HepG2 (cell line): Measurements from ENCODE around the gene FUZ. TPM values are rescaled to one million over a fixed set of nuclear protein-coding genes. Genes with fewer than 3 reads are reported as not detected.
A peak's percentile ranks its signal among the peaks of the same experiment; 100 is the strongest.

Experiments
- CAMTA2 ChIP-seq: sonication (generic); formaldehyde crosslinking; IDR thresholded peaks from 2 replicates; pipeline ENCODE4 v1.4.0; 2020; ENCODE audit warnings: mild to moderate bottlenecking, missing genetic modification reagents, borderline replicate concordance
- DPF2 ChIP-seq: sonication (generic); formaldehyde crosslinking; IDR thresholded peaks from 2 replicates; pipeline ENCODE4 v1.4.0; 2020; ENCODE audit warnings: mild to moderate bottlenecking, low read depth, missing genetic modification reagents, borderline replicate concordance
- EP300 ChIP-seq, 3 experiments: sonication (generic) in 1 of 3; formaldehyde crosslinking in 1 of 3; IDR thresholded peaks; 2 replicates each; pipeline versions ENCODE4 v1.5.1 to v1.6.1; 2011 to 2020; ENCODE audit warnings: low read depth in 2 of 3, low read length in 2 of 3, borderline replicate concordance in 1 of 3, improper control_type of control experiment in 1 of 3, mild to moderate bottlenecking in 1 of 3, missing genetic modification reagents in 1 of 3, moderate library complexity in 1 of 3
- GPN1 ChIP-seq: sonication (generic); formaldehyde crosslinking; IDR thresholded peaks from 2 replicates; pipeline ENCODE4 v1.5.1; 2020; ENCODE audit warnings: missing genetic modification reagents, borderline replicate concordance
- MAF1 ChIP-seq: sonication (generic); formaldehyde crosslinking; IDR thresholded peaks from 2 replicates; pipeline ENCODE4 v1.5.0; 2020; ENCODE audit warnings: missing genetic modification reagents, borderline replicate concordance
- NR2F6 ChIP-seq, 2 experiments: IDR thresholded peaks; 2 replicates each; pipeline ENCODE4 v1.6.1; 2016; ENCODE audit warnings: antibody characterized with exemption in 1 of 2, mild to moderate bottlenecking in 1 of 2
- SALL2 ChIP-seq: sonication (generic); formaldehyde crosslinking; IDR thresholded peaks from 2 replicates; pipeline ENCODE4 v1.8.1; 2023; ENCODE audit warnings: mild to moderate bottlenecking, missing genetic modification reagents, inconsistent platforms
- SKI ChIP-seq: fragments of 450-650 bp; IDR thresholded peaks from one replicate; pipeline ENCODE4 v1.6.1; 2018; ENCODE audit warnings: mild to moderate bottlenecking; ENCODE audit not compliant: partially characterized antibody
- SMAD9 ChIP-seq: sonication (generic); formaldehyde crosslinking; IDR thresholded peaks from 2 replicates; pipeline ENCODE4 v1.5.1; 2020; ENCODE audit warnings: mild to moderate bottlenecking, missing genetic modification reagents
- SP4 ChIP-seq: sonication (generic); formaldehyde crosslinking; IDR thresholded peaks from 2 replicates; pipeline ENCODE4 v1.8.1; 2023; ENCODE audit warnings: mild to moderate bottlenecking, missing genetic modification reagents
- STAT6 ChIP-seq: sonication (generic); formaldehyde crosslinking; IDR thresholded peaks from 2 replicates; pipeline ENCODE4 v1.4.0; 2020; ENCODE audit warnings: missing genetic modification reagents, mild to moderate bottlenecking, borderline replicate concordance
- ZBTB21 ChIP-seq: sonication (generic); formaldehyde crosslinking; IDR thresholded peaks from 2 replicates; pipeline ENCODE4 v1.4.0; 2020; ENCODE audit warnings: missing genetic modification reagents
- ZFP36L1 ChIP-seq: sonication (generic); formaldehyde crosslinking; IDR thresholded peaks from 2 replicates; pipeline ENCODE4 v1.8.0; 2022; ENCODE audit warnings: mild to moderate bottlenecking, missing genetic modification reagents, moderate library complexity
- ZNF446 ChIP-seq: sonication (generic); formaldehyde crosslinking; IDR thresholded peaks from 2 replicates; pipeline ENCODE4 v1.5.0; 2020; ENCODE audit warnings: mild to moderate bottlenecking, missing genetic modification reagents
- ZNF563 ChIP-seq: sonication (generic); formaldehyde crosslinking; IDR thresholded peaks from 2 replicates; pipeline ENCODE4 v1.8.0; 2022; ENCODE audit warnings: mild to moderate bottlenecking, moderate library complexity, missing genetic modification reagents
- ZNF777 ChIP-seq: sonication (generic); formaldehyde crosslinking; IDR thresholded peaks from 2 replicates; pipeline ENCODE4 v1.4.0; 2020; ENCODE audit warnings: missing genetic modification reagents
- ZNF788 ChIP-seq: sonication (generic); formaldehyde crosslinking; IDR thresholded peaks from 2 replicates; pipeline ENCODE4 v1.5.0; 2020; ENCODE audit warnings: mild to moderate bottlenecking, missing genetic modification reagents, borderline replicate concordance
- ZSCAN31 ChIP-seq: sonication (generic); formaldehyde crosslinking; IDR thresholded peaks from 2 replicates; pipeline ENCODE4 v1.5.0; 2020; ENCODE audit warnings: low read depth, mild to moderate bottlenecking, missing genetic modification reagents
- polyA plus RNA-seq, 8 experiments: library from polyadenylated mRNA; depleted of rRNA in 3 of 8; stranded (reverse) in 7 of 8; unstranded in 1 of 8; fragments of >200 nt; fragmentation: Illumina TruSeq in 4 of 8; extraction: Trizol in 4 of 8; gene quantifications; 2 replicates each; pipeline versions ENCODE4 v1.2.1 to v1.2.3, GENCODE V29; 2011 to 2016; ENCODE audit warnings: low read depth in 4 of 8, missing spikeins in 1 of 8, mixed read lengths in 1 of 8; ENCODE audit not compliant: insufficient read depth in 1 of 8
- total RNA-seq, 5 experiments: library from RNA; depleted of rRNA; stranded (reverse); fragments of >200 nt; fragmentation: Illumina TruSeq; extraction: Trizol; gene quantifications; 2 replicates each; pipeline ENCODE4 v1.2.3, GENCODE V29; 2016; ENCODE audit warnings: low read depth in 1 of 5
- TF ChIP-seq, protein P1 (sequence below): sonication (generic); formaldehyde crosslinking; conservative IDR thresholded peaks from 2 replicates; pipeline ENCODE4 v1.5.0; 2020; ENCODE audit warnings: missing genetic modification reagents
- TF ChIP-seq, protein P2 (sequence below): sonication (generic); formaldehyde crosslinking; IDR thresholded peaks from 2 replicates; pipeline ENCODE4 v1.5.0; 2020; ENCODE audit warnings: missing genetic modification reagents, mild to moderate bottlenecking, borderline replicate concordance
- TF ChIP-seq, protein P3 (sequence below): IDR thresholded peaks from 2 replicates; pipeline ENCODE4 v1.6.1; 2018; ENCODE audit warnings: missing genetic modification reagents, mild to moderate bottlenecking, missing compliant biosample characterization

The FUZ gene
- total and polyA plus RNA-seq, 2 of the 13 experiments (the other 11 are each of a cell fraction or from before 2014, with no cell fraction given) = 0.08 TPM; not detected in 1

GRCh38 chr19:49850487-49851342, 37.6 kb upstream of the FUZ start, which contains the start of gene PTOV1 (continued):
- TF ChIP-seq, protein P1, sequence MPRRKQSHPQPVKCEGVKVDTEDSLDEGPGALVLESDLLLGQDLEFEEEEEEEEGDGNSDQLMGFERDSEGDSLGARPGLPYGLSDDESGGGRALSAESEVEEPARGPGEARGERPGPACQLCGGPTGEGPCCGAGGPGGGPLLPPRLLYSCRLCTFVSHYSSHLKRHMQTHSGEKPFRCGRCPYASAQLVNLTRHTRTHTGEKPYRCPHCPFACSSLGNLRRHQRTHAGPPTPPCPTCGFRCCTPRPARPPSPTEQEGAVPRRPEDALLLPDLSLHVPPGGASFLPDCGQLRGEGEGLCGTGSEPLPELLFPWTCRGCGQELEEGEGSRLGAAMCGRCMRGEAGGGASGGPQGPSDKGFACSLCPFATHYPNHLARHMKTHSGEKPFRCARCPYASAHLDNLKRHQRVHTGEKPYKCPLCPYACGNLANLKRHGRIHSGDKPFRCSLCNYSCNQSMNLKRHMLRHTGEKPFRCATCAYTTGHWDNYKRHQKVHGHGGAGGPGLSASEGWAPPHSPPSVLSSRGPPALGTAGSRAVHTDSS (CRISPR knock-in tag) = no peak; the same call in 1 of the 2 replicates
- TF ChIP-seq ZNF788 (CRISPR knock-in tag) = peak; percentile 22; the same call in 1 of the 2 replicates
- no peak; the same call in none of the 2 replicates for TF ChIP-seq ZNF777 (CRISPR knock-in tag)
- TF ChIP-seq, protein P2, sequence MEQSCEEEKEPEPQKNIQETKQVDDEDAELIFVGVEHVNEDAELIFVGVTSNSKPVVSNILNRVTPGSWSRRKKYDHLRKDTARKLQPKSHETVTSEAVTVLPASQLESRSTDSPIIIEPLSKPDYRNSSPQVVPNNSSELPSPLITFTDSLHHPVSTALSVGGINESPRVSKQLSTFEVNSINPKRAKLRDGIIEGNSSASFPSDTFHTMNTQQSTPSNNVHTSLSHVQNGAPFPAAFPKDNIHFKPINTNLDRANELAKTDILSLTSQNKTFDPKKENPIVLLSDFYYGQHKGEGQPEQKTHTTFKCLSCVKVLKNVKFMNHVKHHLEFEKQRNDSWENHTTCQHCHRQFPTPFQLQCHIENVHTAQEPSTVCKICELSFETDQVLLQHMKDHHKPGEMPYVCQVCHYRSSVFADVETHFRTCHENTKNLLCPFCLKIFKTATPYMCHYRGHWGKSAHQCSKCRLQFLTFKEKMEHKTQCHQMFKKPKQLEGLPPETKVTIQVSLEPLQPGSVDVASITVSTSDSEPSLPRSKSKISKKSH = no peak
- TF ChIP-seq SALL2 (CRISPR knock-in tag) = no peak
- 0 out of 4 replicates have a peak, but pooled peaks of 1 of the 2 experiments have one; percentile 35 for TF ChIP-seq EP300 (IDR thresholded peaks at IDR 0.05; ENCODE audit: low read depth in 2 of 2, low read length in 2 of 2)
- peak; percentile 20; the same call in 1 of the 2 replicates for TF ChIP-seq EP300 (CRISPR knock-in tag; IDR thresholded peaks at IDR 0.05; ENCODE audit: borderline replicate concordance)
- no peak for TF ChIP-seq ZNF446
- no peak for TF ChIP-seq ZBTB21 (CRISPR knock-in tag)
- TF ChIP-seq SMAD9 = no peak
- TF ChIP-seq CAMTA2 = 0 out of 2 replicates have a peak, but pooled peaks have one; percentile 53
- TF ChIP-seq SKI = no peak
- no peak for TF ChIP-seq ZNF563 (CRISPR knock-in tag)
- TF ChIP-seq ZFP36L1 (CRISPR knock-in tag) = no peak
- TF ChIP-seq, protein P3, sequence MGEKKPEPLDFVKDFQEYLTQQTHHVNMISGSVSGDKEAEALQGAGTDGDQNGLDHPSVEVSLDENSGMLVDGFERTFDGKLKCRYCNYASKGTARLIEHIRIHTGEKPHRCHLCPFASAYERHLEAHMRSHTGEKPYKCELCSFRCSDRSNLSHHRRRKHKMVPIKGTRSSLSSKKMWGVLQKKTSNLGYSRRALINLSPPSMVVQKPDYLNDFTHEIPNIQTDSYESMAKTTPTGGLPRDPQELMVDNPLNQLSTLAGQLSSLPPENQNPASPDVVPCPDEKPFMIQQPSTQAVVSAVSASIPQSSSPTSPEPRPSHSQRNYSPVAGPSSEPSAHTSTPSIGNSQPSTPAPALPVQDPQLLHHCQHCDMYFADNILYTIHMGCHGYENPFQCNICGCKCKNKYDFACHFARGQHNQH (CRISPR knock-in tag) = 0 out of 2 replicates have a peak, but pooled peaks have one; percentile 16
- TF ChIP-seq NR2F6 (IDR thresholded peaks at IDR 0.05) = no peak
- no peak; the same call in 1 of the 2 replicates for TF ChIP-seq NR2F6 (CRISPR knock-in tag; IDR thresholded peaks at IDR 0.05)
- TF ChIP-seq SP4 (CRISPR knock-in tag) = peak; percentile 90
- no peak for TF ChIP-seq MAF1
- no peak for TF ChIP-seq GPN1 (CRISPR knock-in tag)
- peak; percentile 80 for TF ChIP-seq ZSCAN31 (CRISPR knock-in tag)
- TF ChIP-seq STAT6 (CRISPR knock-in tag) = 0 out of 2 replicates have a peak, but pooled peaks have one; percentile 48
- no peak for TF ChIP-seq DPF2 (CRISPR knock-in tag)
